Measurements from ENCODE around the gene PSMB3. TPM values are rescaled to one million over a fixed set of nuclear protein-coding genes. Genes with fewer than 3 reads are reported as not detected.

The PSMB3 gene
- total RNA-seq, 2 donors from 2014 or later = 68.2 to 99.2 TPM

DNA sequence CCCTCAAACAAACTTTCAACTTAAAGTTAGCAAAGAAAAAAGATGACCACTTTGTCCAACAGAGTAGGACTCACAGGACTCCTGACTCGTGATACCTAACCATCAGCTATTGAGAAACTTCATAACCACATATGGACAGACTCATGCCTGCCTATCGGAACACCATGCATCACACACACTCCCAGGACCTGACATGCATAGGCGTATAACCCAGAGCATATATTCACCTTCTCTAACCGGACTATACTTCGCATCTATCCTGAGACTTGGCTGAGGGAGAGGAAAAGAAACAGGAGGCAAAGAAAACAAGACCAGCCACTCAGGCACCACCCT, 44.6 kb downstream of the PSMB3 start:
- 80 to 84% methylated on average over 5 of the region's 5 CpGs for WGBS, 2 donors
- Histone ChIP-seq H3K4me3 (no peak overlapping the region), H3K36me3 (replicated peaks in 1 of 2; ENCODE audit: insufficient read depth in 1 of 2, low read depth in 2 of 2) (peaks cover 0 to 5% of the 10 kb centered on the region in 2 donors), H3K9me3 (no peaks in the 10 kb centered on the region), H3K27me3 (no peaks in the 10 kb centered on the region), H3K27ac (no peak overlapping the region), H3K4me1 (peaks cover 30% of the 10 kb centered on the region)
- ATAC-seq (no peak), DNase-seq (no peak)
- no peak for TF ChIP-seq POLR2A (IDR thresholded peaks at IDR 0.05)
- TF ChIP-seq, protein P1, sequence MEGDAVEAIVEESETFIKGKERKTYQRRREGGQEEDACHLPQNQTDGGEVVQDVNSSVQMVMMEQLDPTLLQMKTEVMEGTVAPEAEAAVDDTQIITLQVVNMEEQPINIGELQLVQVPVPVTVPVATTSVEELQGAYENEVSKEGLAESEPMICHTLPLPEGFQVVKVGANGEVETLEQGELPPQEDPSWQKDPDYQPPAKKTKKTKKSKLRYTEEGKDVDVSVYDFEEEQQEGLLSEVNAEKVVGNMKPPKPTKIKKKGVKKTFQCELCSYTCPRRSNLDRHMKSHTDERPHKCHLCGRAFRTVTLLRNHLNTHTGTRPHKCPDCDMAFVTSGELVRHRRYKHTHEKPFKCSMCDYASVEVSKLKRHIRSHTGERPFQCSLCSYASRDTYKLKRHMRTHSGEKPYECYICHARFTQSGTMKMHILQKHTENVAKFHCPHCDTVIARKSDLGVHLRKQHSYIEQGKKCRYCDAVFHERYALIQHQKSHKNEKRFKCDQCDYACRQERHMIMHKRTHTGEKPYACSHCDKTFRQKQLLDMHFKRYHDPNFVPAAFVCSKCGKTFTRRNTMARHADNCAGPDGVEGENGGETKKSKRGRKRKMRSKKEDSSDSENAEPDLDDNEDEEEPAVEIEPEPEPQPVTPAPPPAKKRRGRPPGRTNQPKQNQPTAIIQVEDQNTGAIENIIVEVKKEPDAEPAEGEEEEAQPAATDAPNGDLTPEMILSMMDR (IDR thresholded peaks at IDR 0.05) = no peak
- intact Hi-C loops (cut with DNase I) = no loop called here

DNA sequence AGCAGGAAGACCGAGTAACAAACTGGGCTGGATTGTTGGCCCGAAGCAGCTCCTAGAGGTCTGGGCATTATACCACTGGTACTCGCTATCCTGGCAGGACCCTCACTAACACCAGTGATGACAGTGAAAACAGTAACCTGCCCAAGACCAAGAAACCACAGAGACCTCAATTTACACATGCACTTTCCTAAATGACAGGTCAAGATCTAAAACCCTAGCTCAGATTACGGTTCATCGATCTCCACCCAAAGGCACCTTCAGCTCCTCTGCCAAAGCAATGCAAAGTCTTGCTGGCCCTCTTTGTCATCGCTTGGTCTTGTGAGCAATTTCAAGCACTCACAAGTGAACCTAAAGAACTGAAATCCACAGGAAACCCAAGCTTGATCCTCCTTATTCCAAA, 45.3 kb downstream of the PSMB3 start:
- TF ChIP-seq, protein P1 (IDR thresholded peaks at IDR 0.05) = no peak
- TF ChIP-seq POLR2A (IDR thresholded peaks at IDR 0.05) = no peak
- no peak overlapping the region for H3K4me3 ChIP-seq
- peaks cover 30% of the 10 kb centered on the region for H3K4me1 ChIP-seq
- H3K36me3 ChIP-seq (replicated peaks in 1 of 2; ENCODE audit: insufficient read depth in 1 of 2, low read depth in 2 of 2) = peaks cover 0 to 5% of the 10 kb centered on the region in 2 donors
- DNase-seq (no peak), ATAC-seq (no peak)
- H3K9me3 ChIP-seq = no peaks in the 10 kb centered on the region
- intact Hi-C loops (cut with DNase I) = no loop called here
- H3K27me3 ChIP-seq = no peaks in the 10 kb centered on the region
- WGBS, 2 donors = 79 to 83% methylated on average over 6 of the region's 6 CpGs
- H3K27ac ChIP-seq = peak overlapping the region in 1 of 4 donors; percentile 100

DNA sequence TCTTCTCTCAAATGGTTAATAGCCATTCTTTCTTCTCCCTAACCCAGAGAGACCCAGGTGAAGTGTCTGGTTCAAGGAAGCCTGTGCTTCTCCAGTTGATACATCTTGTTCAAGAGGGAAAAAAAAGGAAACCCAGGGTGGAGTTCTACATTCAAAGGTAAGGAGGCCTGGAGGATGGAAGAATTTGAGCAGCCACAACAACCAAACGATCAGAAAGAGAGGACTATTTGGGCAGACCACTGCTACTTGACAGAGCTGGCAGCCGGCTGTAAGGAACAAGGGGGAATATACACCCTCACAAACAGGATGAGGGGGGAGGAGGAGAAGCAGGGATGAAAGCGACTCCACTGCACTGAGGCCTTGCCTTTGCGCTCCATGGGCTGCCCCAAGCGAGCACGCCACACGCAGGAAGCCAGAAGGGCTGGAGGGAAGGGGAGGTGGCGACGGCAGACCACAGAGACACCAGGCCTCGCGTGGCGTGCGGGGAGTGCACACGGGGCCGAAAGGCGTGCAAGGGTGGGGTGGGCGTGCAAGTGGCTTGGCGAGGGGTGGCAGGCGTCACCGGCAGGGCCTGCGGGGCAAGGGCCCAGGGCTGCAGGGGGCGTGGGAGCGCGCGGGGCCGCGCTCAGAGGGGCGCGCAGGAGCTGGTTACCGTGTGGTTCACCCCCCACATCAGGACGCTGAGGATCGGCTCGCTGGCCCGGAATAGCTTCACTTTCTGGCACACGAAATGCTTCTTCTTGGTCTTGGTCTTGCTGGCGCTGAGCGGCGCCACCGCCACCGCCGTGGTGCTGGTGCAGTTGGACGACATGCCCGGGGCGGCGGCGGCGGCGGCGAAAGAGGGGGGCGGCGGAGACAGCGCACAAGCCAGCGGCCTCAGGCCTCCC, 46.3 kb downstream of the PSMB3 start:
- Histone ChIP-seq H3K36me3 (replicated peaks in 1 of 2; ENCODE audit: insufficient read depth in 1 of 2, low read depth in 2 of 2) (peaks cover 0 to 12% of the 10 kb centered on the region in 2 donors), H3K27ac (peak overlapping the region; percentile 95 to 100 (median 99)), H3K9me3 (no peaks in the 10 kb centered on the region), H3K4me1 (peaks cover 30% of the 10 kb centered on the region), H3K27me3 (no peaks in the 10 kb centered on the region), H3K4me3 (peak overlapping the region; percentile 52 to 98)
- peak; percentile 7 for ATAC-seq
- intact Hi-C loops (cut with DNase I) = no loop called here
- peak in 3 of 4 donors; percentile 42 to 48 (median 43) for DNase-seq
- 0% methylated on average over 16 to 47 of the region's 53 CpGs for WGBS, 2 donors
- peak in 1 of 3 donors; percentile 40 for TF ChIP-seq POLR2A (IDR thresholded peaks at IDR 0.05)
- TF ChIP-seq, protein P1 (IDR thresholded peaks at IDR 0.05) = no peak

DNA sequence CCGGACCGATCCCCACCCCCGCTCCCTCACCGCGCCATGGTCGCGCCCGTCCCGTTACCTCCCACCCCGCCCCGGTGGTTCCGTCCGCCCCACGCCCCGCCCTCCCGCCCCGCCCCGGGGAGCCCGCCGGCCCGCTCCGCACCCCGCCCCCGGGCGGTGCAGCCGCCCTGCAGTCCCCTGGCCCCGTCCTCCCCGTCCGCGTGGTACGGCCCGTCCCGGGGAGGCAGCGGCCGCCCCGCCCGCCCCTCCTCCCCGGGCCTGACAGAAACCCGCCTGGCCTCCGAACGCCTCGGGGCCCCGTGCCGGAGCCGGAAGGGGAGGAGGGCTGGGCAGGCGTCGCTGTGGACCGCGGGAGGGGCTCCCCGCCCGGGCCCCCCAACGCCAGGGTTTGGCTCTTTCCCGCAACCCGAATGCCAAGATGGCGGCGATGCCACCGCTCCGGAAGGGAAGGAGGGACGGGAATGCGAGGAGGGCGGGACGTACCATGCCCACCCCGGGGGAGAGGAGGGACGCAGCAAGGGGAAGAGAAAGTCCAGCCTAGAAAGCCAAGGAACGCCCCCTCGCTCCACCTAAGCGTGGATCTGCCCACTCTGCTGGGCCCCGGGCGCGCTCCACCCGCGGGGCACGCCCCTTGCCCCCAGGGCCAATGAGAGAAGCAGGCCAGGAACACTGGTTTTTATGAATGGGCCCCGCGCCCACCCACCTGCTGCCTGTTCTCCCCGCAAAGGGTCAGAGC, 47.1 kb downstream of the PSMB3 start, which contains the start of gene PIP4K2B:
Gene PIP4K2B, minus strand, starts transcription at position 56 of the 736 bp plus-strand sequence. CDS start 132 bp downstream, outside the sequence.
- intact Hi-C loops (cut with DNase I) = no loop called here
- DNase-seq (peak; percentile 96 to 98 (median 98)), ATAC-seq (peak; percentile 95)
- H3K9me3 ChIP-seq = no peaks in the 10 kb centered on the region
- H3K4me3 ChIP-seq = peak within 1 kb of the TSS; percentile 52 to 98
- H3K27me3 ChIP-seq = no peaks in the 10 kb centered on the region
- whole genome bisulfite sequencing, 2 donors = 0 to 2% methylated on average over 17 of the region's 76 CpGs
- peak within 1 kb of the TSS; percentile 95 to 100 (median 99) for H3K27ac ChIP-seq
- TF ChIP-seq, protein P1 (IDR thresholded peaks at IDR 0.05) = no peak
- peak; percentile 40 to 68 (median 64) for TF ChIP-seq POLR2A (IDR thresholded peaks at IDR 0.05)
- peaks cover 30% of the 10 kb centered on the region for H3K4me1 ChIP-seq
- H3K36me3 ChIP-seq (replicated peaks in 1 of 2; ENCODE audit: insufficient read depth in 1 of 2, low read depth in 2 of 2) = peaks cover 0 to 15% of the 10 kb centered on the region in 2 donors
